Stimulated activated CD4-positive, alpha-beta T cell treated with anti-CD3 and anti-CD28 coated beads, Interleukin-15, amount 100 ng/mL, for 1 hour (primary cell): ENCODE data around the gene COL5A1.
A peak's percentile ranks its signal among the peaks of the same experiment; 100 is the strongest.

Experiments used
- DNase-seq, 2 donors: peaks; one replicate each; pipeline ENCODE4 v3.0.0-alpha.2; 2020; ENCODE audit warnings: low read depth in 1 of 2, low spot score in 1 of 2

The COL5A1 gene

DNA sequence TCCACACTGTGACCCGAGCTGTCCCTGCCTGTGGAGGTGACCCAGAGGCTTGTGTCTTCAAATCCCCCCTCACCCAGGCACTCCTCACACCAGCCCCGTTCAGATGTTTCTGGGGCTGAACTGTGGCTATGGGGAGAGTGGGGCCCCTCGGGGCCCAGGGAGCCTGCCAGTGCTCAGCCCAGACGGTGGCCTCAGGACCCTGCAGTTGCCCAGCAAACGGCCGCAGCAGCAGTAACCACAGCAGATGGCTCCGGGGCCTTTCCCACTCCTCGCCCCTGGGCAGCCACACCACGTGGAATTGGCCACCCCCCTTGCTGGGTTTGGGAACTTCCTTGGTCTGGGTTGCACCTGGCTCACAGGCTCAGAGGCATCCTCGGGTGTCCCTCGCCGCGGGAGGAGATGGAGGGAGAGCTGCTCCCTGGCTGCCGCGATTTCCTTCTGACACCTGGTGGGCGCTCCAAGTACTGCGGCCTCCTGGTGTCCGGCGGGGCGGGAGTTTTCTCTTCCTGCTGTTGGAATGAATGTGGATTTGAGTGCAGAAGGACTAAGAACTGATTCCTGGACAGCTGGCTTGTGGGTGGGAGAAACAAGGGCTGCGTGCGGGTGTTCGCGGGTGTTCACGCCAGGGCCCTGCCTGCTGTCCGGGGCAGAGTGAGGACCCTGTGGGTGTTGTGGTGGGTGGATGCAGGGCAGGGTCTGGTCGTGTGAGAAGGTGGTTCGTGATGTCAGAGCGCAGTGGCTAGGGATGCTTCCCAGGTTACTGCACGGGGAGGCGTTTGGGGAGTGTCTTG lies 97.5 kb downstream of the COL5A1 start:
- peak in 1 of 2 donors; percentile 32 for DNase-seq

DNA sequence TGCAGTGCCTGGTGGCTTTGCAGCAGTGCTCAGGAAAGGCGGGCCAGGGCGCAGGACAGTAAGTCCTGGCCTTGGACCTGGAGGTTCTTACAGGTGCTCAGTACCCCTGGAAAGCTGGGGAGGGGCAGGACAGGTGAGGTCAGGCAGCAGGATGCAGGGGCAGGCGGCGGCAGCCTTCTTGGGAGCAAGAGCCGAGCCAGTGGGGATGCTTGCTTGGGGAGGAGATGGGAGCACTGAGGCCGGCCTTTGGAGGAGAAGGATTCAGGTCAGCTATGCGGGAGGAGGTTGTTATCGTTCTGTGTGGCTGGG lies 98.0 kb downstream of the COL5A1 start:
- no peak for DNase-seq

DNA sequence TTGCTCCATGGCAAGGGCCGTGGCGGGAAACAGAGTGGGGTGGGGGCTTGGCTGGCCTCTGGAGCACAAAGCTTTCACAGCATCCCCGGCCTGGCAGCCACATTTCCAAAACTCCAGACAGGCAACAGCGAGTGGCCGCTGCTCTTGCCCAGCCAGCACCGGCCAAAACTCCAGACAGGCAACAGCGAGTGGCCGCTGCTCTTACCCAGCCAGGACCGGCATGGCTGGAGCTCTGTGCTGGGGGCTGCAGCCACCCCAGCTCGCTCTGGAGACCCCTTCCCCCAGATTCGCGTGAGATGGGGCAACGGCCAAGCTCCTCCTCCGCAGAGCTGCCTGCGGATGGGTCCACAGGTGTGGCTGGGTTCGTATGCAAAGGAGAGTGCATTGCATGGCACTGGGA lies 98.5 kb downstream of the COL5A1 start:
- DNase-seq: no peak

DNA sequence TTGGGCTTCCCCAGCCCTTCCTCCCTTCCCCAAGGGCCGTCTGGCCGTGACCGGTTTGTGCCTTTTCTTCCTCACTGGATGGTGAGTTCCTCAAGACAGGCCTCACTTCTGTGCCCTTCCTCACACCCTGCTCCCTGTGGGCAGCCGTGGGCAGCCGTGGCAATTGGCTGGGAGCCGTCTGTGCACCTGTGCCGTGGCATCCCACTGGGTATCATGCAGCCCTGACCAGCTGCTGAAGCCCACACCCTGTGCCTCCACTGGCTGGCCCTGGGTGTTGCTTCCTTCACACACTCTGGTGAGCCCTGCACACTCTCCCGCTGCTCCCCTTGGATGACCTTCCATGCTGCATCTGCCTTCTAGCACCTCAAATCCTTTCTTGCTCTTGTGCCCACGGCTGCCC lies 100.2 kb downstream of the COL5A1 start:
- no peak for DNase-seq

DNA sequence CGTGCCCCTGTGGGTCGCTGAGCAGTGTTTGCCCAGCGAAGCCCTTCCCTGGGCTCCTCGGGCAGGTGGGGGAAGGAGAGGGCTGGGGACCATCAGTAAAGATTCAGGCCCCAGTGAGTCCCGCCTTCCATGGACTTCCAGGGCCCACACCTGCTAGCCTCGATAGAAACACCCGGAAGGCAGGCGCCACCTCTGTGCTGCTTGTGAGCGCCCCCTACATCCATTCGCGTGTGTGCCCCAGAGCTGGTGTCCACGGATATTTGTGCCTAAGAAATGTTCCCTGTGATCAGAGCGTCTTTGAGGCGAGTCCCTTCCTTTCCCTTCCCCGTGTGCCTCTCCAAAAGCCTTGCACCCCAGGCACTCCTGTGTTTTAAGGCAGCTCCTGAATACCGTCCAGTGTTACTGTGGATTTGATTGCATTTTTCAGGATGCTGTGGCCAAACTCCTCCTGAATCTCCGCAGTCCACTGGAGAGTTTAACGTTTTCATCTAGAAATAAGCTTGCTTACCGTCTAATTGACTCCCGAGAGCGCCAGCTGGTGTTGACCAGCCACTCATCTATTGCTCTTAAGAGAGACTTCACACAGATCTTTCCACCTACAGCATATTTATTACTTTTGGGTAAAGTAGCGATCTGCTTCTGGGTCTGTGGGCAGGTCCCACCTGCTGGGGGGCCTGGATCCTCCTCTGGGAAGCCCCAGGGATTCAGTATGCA lies 101.4 kb downstream of the COL5A1 start:
- no peak for DNase-seq

DNA sequence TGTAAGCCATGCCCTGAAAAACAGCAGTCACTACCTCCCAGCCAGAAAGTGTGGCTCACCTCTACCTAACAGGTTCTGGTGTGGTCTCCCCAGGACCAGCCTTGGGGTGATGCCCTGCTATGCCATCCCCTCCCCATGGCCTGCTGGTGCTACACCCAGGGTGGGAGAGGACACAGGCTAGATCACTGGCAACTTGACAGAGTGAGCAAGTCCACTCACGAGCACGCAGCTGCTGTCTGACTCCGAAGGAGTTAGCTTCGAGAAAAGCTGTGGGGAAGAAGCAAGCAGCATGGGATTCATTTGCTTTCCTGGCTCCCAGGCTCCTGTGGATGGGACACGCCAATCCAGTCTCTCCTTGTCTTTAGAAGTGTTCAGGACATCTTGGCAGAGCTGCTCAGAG lies 102.2 kb downstream of the COL5A1 start:
- no peak for DNase-seq

DNA sequence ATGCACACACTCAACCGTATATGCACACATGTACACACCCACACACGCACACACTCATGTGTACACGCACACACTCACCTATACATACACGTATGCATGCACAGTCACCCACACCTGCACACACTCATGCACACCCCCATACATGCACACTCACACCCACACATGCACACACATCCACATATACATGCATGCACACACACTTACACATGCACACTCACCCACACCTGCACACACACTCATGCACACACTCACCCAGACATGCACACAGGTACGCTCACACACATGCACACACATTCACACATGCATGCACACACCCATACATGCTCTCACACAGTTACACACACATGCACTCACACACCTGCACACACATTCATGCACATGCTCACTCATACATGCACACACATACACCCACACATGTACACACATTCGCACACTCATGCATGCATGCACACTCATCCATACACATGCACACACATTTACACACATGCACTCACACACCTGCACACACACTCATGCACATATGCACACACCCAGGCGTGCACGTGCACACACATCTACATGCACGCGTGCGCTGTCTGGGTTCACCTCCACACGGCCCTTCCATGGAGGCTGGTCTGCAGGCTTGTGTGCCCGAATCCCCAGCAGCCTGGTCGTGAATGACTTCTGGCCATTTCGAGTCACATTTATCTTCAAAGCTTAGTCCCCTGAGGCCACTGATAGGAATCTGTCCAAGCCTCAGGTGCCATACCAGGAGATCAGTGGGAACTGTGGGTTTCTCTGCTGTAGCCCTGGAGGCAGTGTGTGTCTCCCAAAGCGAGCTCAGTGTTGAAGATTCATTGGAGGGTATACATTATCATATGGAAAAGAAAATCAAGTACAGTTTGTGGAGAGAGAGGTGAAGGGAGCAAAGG lies 103.0 kb downstream of the COL5A1 start:
- no peak for DNase-seq

DNA sequence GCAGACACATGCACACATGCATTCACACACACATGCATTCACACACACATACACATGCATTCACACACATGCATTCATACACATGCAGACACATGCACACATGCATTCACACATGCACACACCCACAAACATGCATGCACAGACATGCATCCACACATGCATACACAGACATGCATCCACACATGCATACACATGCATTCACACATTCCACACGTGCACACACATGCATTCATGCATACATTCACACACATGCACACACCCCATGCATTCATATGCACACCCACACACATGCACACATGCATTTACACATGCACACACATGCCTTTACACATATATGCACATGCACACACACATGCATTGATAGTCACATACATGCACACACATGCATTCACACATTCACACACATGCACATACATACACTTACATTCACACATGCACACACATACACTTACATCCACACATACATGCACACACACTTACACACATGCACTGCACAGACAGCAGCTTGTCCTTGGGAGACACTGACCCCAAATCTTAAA lies 106.4 kb downstream of the COL5A1 start:
- no peak for DNase-seq

DNA sequence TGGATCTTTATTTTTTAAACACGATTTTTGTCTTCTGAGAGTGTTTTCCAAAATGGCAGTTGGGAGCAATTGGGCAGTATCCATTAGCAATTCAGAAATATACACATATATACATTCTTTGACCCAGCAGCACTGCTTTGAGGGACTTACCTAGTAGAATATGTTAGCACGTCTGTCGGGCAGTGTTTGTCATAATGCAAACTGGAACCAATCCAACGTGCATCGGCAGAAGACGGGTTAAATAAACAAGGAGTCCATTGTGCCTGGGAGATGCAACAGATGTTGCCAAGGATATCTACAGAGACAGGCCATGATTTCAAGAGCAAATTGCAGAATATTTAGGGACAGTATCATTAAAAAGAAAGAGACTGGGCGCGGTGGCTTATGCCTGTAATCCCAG lies 107.0 kb downstream of the COL5A1 start:
- DNase-seq: no peak

DNA sequence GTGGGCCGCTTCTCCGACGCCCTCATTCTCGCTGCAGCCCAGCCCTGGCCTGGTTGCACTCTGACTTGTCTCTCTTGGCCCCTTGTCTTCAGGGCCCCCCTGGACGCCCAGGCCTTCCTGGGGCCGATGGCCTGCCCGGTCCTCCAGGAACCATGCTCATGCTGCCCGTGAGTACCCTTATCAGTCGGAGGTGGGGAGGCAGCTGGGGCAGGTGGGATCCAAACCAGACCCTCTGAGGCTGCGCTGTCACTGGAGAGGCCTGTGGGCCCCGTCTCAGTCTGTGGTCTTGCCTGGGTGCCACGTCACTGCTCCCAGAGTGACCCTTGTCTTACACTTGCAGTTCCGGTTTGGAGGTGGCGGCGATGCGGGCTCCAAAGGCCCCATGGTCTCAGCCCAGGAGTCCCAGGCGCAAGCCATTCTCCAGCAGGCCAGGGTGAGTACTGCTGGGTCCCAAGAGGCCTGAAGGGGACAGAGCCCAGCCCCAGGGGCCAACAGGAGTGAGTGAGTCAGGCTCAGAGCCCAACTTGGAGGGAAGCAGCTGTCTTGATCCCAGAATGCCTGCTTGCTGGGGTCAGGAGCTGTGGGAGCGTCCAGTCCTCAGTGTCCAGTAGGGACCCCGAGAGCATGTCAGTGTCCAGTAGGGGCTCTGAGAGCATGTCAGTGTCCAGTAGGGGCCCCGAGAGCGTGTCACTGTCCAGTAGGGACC lies 109.0 kb downstream of the COL5A1 start:
- no peak for DNase-seq

DNA sequence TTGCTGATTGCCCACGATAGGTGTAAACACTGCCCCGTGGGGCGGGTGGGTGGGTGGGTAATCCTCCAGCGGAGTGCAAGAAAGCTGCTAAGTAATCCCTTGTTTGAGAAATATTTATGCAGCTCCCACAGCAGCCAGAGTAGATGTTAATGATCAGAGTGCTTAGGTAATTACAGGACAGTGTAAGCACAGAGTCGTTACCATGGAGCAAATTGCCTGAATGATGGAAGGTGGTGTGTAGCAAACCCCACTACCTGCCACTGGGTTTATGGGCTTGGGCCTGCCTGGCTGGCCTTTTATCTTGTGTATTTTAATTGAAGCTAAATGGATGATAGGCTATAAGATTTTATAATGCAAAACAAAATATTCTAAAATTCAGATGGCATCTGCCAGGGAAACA lies 110.0 kb downstream of the COL5A1 start:
- DNase-seq: no peak

DNA sequence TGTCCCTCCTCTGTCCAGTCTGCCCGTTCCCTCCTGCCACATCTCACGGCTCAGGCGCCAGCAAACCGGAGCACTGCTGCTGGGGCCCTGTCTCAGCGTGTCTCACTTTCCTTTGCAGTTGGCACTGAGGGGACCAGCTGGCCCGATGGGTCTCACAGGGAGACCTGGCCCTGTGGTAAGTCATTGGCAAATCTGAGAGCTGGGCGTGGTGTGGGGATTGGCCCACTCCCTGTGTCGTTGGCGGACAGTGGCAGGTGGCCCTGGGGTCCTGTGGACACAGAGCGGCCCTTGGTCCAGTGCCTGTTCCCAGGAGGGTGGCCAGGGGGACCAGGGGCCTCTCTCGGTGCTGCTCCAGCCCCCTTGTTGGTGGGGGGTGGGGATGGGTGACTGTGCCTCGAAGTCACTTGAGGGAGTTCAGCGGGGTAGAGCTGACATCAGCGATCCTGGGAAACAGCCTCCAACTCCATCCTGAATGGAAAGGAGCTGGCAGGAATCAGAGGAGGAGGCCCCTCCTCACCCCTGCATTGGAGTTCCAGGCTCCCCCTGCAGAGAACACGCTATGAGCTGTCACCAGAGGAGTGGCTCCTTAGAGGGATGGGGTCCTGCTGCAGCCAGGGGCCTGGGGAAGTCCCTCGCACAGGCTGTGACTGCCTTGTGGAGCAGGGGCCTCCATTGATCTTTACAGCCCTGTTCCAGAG lies 111.0 kb downstream of the COL5A1 start:
- no peak for DNase-seq

DNA sequence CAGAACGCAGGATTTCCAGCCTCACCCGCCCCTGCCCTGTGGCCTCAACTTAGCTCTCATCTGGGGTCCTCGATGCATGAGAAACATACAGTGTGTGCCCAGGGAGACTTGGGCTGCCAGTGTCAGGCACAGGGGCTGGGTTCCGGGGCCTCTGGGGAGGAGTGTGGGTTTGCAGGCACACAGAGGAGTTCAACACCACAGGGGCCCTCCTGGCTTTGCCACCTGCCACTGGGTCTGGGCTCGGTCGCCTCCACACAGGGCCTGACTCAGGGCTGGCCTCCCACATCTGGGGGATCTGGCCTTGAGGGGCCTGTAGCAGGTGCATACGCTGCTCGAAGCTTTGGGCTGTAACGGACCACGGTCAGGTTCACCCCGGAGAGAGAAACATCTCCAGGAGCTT lies 111.6 kb downstream of the COL5A1 start:
- no peak for DNase-seq

DNA sequence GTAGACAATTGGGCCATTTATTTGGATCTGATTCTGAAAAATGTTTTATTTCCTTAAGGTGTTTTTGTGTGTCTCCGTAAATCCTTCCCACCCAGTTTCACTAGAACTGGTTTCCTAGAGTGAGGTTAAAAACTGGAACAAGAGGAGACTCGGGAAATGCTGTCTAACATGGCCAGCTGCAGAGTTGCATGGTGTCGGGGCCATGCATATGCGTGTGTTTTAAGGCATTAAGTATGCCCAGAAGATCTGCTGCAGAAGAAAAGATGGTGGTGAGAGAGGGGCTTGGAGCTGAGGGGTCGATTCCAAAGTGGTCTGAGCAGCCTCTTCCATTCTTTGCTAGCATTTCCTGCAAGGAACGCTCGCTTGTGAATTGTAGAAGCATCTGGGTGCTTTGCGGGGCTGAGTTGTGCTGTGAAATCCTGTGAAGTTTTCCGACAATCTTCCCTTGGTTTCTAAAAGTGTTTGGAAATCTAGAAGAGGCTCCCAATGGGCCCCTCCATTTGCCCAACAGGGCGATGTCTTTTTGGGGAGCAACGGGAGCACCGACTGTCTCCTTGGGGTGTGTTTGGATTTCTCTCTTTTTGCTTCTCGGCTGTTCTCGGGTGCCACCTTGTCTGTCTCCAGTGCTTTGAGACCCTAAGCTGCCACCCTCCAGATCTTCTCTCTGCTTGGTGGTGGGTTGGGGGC lies 113.8 kb downstream of the COL5A1 start:
- DNase-seq: no peak

DNA sequence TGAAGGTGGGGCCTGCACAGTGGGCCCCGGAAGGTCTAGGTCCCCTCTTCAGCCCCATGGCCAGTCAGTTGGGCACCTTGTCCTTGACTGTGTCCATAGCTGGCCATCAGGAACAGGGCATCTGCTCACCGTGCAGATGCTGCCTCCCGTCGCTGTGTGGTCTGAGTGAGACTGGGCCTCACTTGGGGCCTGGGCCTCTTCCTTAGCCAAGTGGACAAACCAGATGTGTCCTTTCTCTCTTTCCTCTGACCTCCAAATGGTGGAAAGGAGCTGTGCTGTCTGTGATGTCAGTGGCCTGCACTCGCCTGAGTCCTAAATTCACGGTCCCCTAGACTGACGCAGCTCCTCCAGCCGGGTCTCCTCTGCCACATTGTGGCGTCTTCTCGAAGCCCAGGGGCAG lies 114.5 kb downstream of the COL5A1 start:
- DNase-seq: no peak

DNA sequence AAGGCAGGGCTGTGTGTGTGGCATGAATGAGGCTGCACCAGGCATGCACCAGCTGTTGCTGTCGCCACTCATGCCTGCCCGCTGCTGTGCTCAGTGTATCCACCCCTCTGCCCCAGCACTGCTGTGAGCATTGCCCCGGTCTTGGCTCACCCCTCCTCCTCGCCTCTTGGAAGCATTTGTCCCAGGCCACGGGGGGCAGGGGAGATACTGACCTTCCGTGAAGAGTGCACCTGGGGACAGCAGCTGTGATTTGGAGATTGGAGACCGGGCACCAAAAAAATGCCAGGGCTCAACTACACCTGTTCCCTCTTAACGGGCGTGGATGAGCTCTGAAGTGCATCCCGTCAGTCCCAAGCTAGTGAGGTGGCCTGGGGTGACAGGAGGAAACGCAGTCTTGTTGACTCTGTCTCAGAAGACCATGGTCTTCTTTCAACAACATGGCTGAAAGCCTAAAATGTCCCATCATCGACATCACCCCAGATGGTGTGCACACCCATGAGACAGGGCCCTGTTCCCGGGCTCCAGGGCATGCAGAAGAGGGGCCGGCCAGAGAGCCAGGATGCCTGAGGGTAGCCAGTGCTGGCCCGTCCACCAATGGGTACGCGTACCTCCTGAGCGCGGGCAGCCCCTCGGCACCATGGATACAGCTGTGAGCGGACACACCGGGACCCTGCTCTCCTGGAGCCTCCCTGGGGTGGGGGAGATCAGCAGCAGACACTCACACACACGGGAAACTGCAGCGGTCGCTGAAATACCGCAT lies 115.8 kb downstream of the COL5A1 start:
- DNase-seq: no peak

DNA sequence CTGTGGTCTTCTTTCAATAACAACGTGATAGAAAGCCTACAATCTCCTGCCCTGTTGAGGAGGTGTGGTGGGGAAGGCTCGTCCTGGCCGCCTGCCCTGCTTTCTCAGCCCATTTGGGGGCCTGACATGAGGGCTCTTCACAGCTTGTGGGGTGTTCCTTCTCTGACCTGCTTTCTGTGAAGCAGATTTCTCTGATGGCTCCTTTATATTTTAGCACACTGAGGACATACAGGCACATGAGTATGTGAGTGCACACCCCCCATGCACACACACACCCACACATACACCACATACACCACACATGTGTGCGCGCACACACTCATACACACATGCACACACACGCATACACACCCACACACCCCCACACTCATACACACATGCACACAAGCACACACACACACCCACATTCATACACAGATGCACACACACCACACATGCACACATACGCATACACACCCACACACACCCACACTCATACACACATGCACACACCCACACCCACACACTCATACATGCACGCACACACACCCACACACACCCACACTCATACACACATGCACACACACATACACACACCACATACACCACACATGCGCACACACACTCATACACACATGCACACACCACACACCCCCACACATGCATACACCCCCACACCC lies 117.5 kb downstream of the COL5A1 start:
- DNase-seq: no peak

DNA sequence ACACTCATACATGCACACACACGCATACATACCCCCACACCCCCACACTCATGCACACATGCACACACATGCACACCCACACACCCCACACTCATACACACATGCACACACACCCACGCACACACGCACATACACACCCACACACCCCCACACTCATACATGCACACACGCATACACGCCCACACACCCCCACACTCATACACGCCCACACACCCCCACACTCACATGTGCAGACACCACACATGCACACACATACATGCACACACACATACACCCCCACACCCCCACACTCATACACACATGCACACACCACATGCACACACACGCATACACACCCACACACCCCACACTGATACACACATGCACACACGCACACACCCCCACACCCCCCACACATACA lies 118.3 kb downstream of the COL5A1 start:
- no peak for DNase-seq
